ENCODE results near the gene GRK4. TPM values are rescaled to one million over a fixed set of nuclear protein-coding genes. Genes with fewer than 3 reads are reported as not detected.

The GRK4 gene
- total RNA-seq, 6 donors from 2014 or later = 3.3 to 10.4 (median 4.7) TPM

- no peaks in the 10 kb centered on the region for H3K9me3 ChIP-seq
- DNase-seq = peak; percentile 86 to 91
- peak overlapping the region; percentile 87 to 94 (median 92) for H3K27ac ChIP-seq
- 50% methylated on average over 27 to 33 of the region's 38 CpGs for WGBS, 2 donors
- ATAC-seq (ENCODE audit: low FRiP score in 2 of 2) = peak; percentile 30 to 37
- H3K4me1 ChIP-seq = peaks cover 48 to 79% (median 72%) of the 10 kb centered on the region in 4 donors
- H3K4me3 ChIP-seq = peak overlapping the region in 2 of 4 donors; percentile 8 to 76
- peaks cover 8 to 55% (median 46%) of the 10 kb centered on the region in 4 donors for H3K36me3 ChIP-seq
- TF ChIP-seq POLR2AphosphoS5 (IDR thresholded peaks at IDR 0.05) (peak; percentile 22 to 62), EP300 (IDR thresholded peaks at IDR 0.05) (no peak), CTCF (IDR thresholded peaks at IDR 0.05) (peak in 3 of 6 experiments; percentile 33 to 34 (median 34))
- H3K27me3 ChIP-seq = no peaks in the 10 kb centered on the region
Observed at GRCh38 chr4:2931512-2932301, 31.7 kb upstream of the GRK4 start.

- TF ChIP-seq POLR2AphosphoS5 (IDR thresholded peaks at IDR 0.05) (no peak), CTCF (IDR thresholded peaks at IDR 0.05) (no peak), POLR2A (IDR thresholded peaks at IDR 0.05) (no peak), EP300 (IDR thresholded peaks at IDR 0.05) (no peak)
- Histone ChIP-seq H3K27ac (peak overlapping the region; percentile 87 to 94 (median 92)), H3K9me3 (no peaks in the 10 kb centered on the region), H3K4me3 (peak overlapping the region in 1 of 4 donors; percentile 76), H3K27me3 (no peaks in the 10 kb centered on the region), H3K4me1 (peaks cover 53 to 87% (median 77%) of the 10 kb centered on the region in 4 donors), H3K36me3 (peaks cover 5 to 53% (median 39%) of the 10 kb centered on the region in 4 donors)
- 63 to 79% methylated on average over 4 to 15 of the region's 18 CpGs for WGBS, 2 donors
- DNase-seq (peak in 1 of 2 donors; percentile 37), ATAC-seq (ENCODE audit: low FRiP score in 2 of 2) (no peak)
Observed at GRCh38 chr4:2932321-2932950, 30.9 kb upstream of the GRK4 start.

GRCh38 chr4:2932951-2933565 lies 30.3 kb upstream of the GRK4 start:
- Histone ChIP-seq H3K4me1 (peaks cover 53 to 91% (median 82%) of the 10 kb centered on the region in 4 donors), H3K27me3 (no peaks in the 10 kb centered on the region), H3K27ac (peak overlapping the region; percentile 87 to 94 (median 92)), H3K36me3 (peaks cover 2 to 53% (median 37%) of the 10 kb centered on the region in 4 donors), H3K4me3 (peak overlapping the region; percentile 59 to 95 (median 76)), H3K9me3 (no peaks in the 10 kb centered on the region)
- TF ChIP-seq POLR2A (IDR thresholded peaks at IDR 0.05) (no peak), CTCF (IDR thresholded peaks at IDR 0.05) (no peak), EP300 (IDR thresholded peaks at IDR 0.05) (no peak), POLR2AphosphoS5 (IDR thresholded peaks at IDR 0.05) (no peak)
- no peak for DNase-seq
- no peak for ATAC-seq (ENCODE audit: low FRiP score in 2 of 2)
- WGBS, 2 donors = 63 to 94% methylated on average over 5 to 15 of the region's 15 CpGs

DNA sequence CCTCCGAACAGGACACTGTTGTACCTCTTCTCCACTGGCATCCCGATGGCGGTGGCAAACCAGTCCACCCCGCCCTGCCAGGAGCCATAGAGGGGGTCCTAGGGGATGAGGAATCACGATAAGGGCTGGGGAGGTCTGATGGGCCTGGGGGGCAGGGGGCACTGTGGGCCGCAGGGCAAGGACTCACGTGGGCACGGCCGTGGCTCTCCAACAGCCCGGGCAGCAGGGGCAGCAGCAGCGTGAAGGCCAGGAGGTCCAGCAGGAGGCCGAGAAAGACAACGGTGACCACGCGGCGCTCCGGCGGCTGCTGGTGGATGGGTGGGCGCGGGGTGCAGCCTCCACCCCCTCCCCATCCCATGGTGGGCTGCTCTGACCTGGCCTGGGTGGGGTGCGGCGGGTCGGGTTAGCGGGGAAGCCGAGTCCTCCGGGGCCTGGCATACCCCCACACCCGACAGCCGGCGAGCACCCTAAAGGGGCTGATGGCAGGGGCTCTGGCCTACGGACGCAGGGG lies 29.8 kb upstream of the GRK4 start:
- DNase-seq (peak; percentile 24 to 88), ATAC-seq (ENCODE audit: low FRiP score in 2 of 2) (no peak)
- 12% methylated on average over 11 of the region's 31 CpGs; no CpG with 5 or more reads in 1 of the 2 donors for WGBS, 2 donors
- peak overlapping the region; percentile 87 to 94 (median 92) for H3K27ac ChIP-seq
- H3K4me1 ChIP-seq = peaks cover 53 to 85% (median 77%) of the 10 kb centered on the region in 4 donors
- H3K4me3 ChIP-seq = peak overlapping the region; percentile 59 to 95 (median 76)
- no peaks in the 10 kb centered on the region for H3K9me3 ChIP-seq
- no peaks in the 10 kb centered on the region for H3K27me3 ChIP-seq
- TF ChIP-seq CTCF (IDR thresholded peaks at IDR 0.05) = peak in 1 of 6 experiments; percentile 11
- no peak for TF ChIP-seq POLR2AphosphoS5 (IDR thresholded peaks at IDR 0.05)
- peaks cover 0 to 53% (median 37%) of the 10 kb centered on the region in 4 donors for H3K36me3 ChIP-seq

Data from upper lobe of left lung (tissue), 6 donors.